Liver (tissue), 9 donors: Measurements from ENCODE around the gene NLGN1. TPM values are rescaled to one million over a fixed set of nuclear protein-coding genes. Genes with fewer than 3 reads are reported as not detected.

Source experiments
- DNase-seq: peaks from one replicate; pipeline ENCODE4 v3.0.0-alpha.2; 2017; ENCODE audit warnings: low spot score
- H3K27ac ChIP-seq, 2 donors: one replicate each; pipeline ENCODE4 v1.7.0; 2013; ENCODE audit warnings: inconsistent platforms in 2 of 2, low read length in 2 of 2, control low read depth in 1 of 2, low read depth in 1 of 2, mild to moderate bottlenecking in 1 of 2
- H3K27me3 ChIP-seq, 4 donors: one replicate each; pipeline versions ENCODE4 v1.6.1 to v1.7.0; 2013; ENCODE audit warnings: low read length in 3 of 4, inconsistent platforms in 1 of 4, mild to moderate bottlenecking in 1 of 4, moderate library complexity in 1 of 4; ENCODE audit not compliant: control insufficient read depth in 4 of 4, insufficient read depth in 4 of 4
- H3K36me3 ChIP-seq, 4 donors: one replicate each; pipeline versions ENCODE4 v1.6.1 to v1.7.0; 2013; ENCODE audit warnings: low read length in 3 of 4, mild to moderate bottlenecking in 3 of 4, low read depth in 1 of 4, moderate library complexity in 1 of 4; ENCODE audit not compliant: control insufficient read depth in 4 of 4, insufficient read depth in 3 of 4
- H3K4me1 ChIP-seq, 4 donors: one replicate each; pipeline versions ENCODE4 v1.6.1 to v1.7.0; 2013; ENCODE audit warnings: low read length in 3 of 4, mild to moderate bottlenecking in 3 of 4, moderate library complexity in 1 of 4; ENCODE audit not compliant: control insufficient read depth in 4 of 4, insufficient read depth in 4 of 4
- H3K4me3 ChIP-seq, 3 donors: one replicate each; pipeline versions ENCODE4 v1.6.1 to v1.7.0; 2013; ENCODE audit warnings: low read length in 3 of 3, control low read depth in 1 of 3, low read depth in 1 of 3, mild to moderate bottlenecking in 1 of 3
- H3K9ac ChIP-seq, 2 donors: one replicate each; pipeline ENCODE4 v1.7.0; 2013; ENCODE audit warnings: low read length in 2 of 2, mild to moderate bottlenecking in 2 of 2, moderate library complexity in 2 of 2, control low read depth in 1 of 2, low read depth in 1 of 2
- H3K9me3 ChIP-seq, 4 donors: one replicate each; pipeline versions ENCODE4 v1.6.1 to v1.7.0; 2013; ENCODE audit warnings: low read length in 3 of 4; ENCODE audit not compliant: control insufficient read depth in 4 of 4
- ATF3 ChIP-seq: IDR thresholded peaks from 2 replicates; pipeline ENCODE4 v1.6.1; 2016; ENCODE audit warnings: antibody characterized with exemption
- CTCF ChIP-seq: fragments of 150-350 bp; IDR thresholded peaks from 2 replicates; pipeline ENCODE4 v1.5.1; 2017; ENCODE audit warnings: improper control_type of control experiment, low read depth, low read length; ENCODE audit not compliant: missing input control
- EGR1 ChIP-seq, 2 donors: IDR thresholded peaks; 2 replicates each; pipeline ENCODE4 v1.6.1; 2016 to 2018; ENCODE audit warnings: antibody characterized with exemption in 2 of 2, low read depth in 2 of 2
- FOXA1 ChIP-seq: IDR thresholded peaks from 2 replicates; pipeline ENCODE4 v1.6.1; 2016; ENCODE audit warnings: antibody characterized with exemption
- FOXA2 ChIP-seq: IDR thresholded peaks from 2 replicates; pipeline ENCODE4 v1.6.1; 2016; ENCODE audit warnings: antibody characterized with exemption
- GABPA ChIP-seq, 2 donors: IDR thresholded peaks in 1 of 2; conservative IDR thresholded peaks in 1 of 2; 2 replicates each; pipeline ENCODE4 v1.6.1; 2016; ENCODE audit warnings: antibody characterized with exemption in 2 of 2, mild to moderate bottlenecking in 1 of 2, moderate library complexity in 1 of 2
- HNF4A ChIP-seq, 2 donors: conservative IDR thresholded peaks; 2 replicates each; pipeline ENCODE4 v1.6.1; 2016; ENCODE audit warnings: antibody characterized with exemption in 2 of 2, mild to moderate bottlenecking in 2 of 2
- HNF4G ChIP-seq: IDR thresholded peaks from 2 replicates; pipeline ENCODE4 v1.6.1; 2016; ENCODE audit warnings: antibody characterized with exemption
- JUND ChIP-seq, 2 donors: IDR thresholded peaks; 2 replicates each; pipeline ENCODE4 v1.6.1; 2016; ENCODE audit warnings: antibody characterized with exemption in 2 of 2
- MAX ChIP-seq: IDR thresholded peaks from 2 replicates; pipeline ENCODE4 v1.6.1; 2016; ENCODE audit warnings: antibody characterized with exemption
- NR2F2 ChIP-seq: IDR thresholded peaks from 2 replicates; pipeline ENCODE4 v1.6.1; 2016; ENCODE audit warnings: antibody characterized with exemption
- RAD21 ChIP-seq, 2 donors: IDR thresholded peaks; 2 replicates each; pipeline ENCODE4 v1.6.1; 2016; ENCODE audit warnings: antibody characterized with exemption in 2 of 2, mild to moderate bottlenecking in 2 of 2
- REST ChIP-seq: IDR thresholded peaks from 2 replicates; pipeline ENCODE4 v1.6.1; 2016; ENCODE audit warnings: antibody characterized with exemption, mild to moderate bottlenecking
- RXRA ChIP-seq, 2 donors: IDR thresholded peaks; 2 replicates each; pipeline ENCODE4 v1.6.1; 2017 to 2018; ENCODE audit warnings: antibody characterized with exemption in 2 of 2, mild to moderate bottlenecking in 1 of 2
- SP1 ChIP-seq: IDR thresholded peaks from 2 replicates; pipeline ENCODE4 v1.6.1; 2018; ENCODE audit warnings: antibody characterized with exemption, mild to moderate bottlenecking
- TAF1 ChIP-seq: conservative IDR thresholded peaks from 2 replicates; pipeline ENCODE4 v1.6.1; 2016; ENCODE audit warnings: antibody characterized with exemption, mild to moderate bottlenecking
- YY1 ChIP-seq: IDR thresholded peaks from 2 replicates; pipeline ENCODE4 v1.6.1; 2016; ENCODE audit warnings: antibody characterized with exemption, mild to moderate bottlenecking
- ZBTB33 ChIP-seq: IDR thresholded peaks from 2 replicates; pipeline ENCODE4 v1.6.1; 2016; ENCODE audit warnings: antibody characterized with exemption
- WGBS: extraction: QIAGEN DNeasy Blood & Tissue Kit; methylation state at CpG from one replicate; pipeline ENCODE4 v1.1.7; 2013; 5-methylcytosine and 5-hydroxymethylcytosine counted together
- polyA plus RNA-seq, 2 donors: library from polyadenylated mRNA; stranded (reverse) in 1 of 2; unstranded in 1 of 2; fragments of 200-250 nt in 1 of 2; fragments of >200 nt in 1 of 2; fragmentation: Nextera tagmentation in 1 of 2; extraction: Ambion mirVana in 1 of 2; gene quantifications; one replicate each; pipeline versions ENCODE4 v1.2.1 to v1.2.3, GENCODE V29; 2013 to 2015
- total RNA-seq, 2 donors: library from RNA; depleted of rRNA; stranded (reverse); fragments of >200 nt; gene quantifications; one replicate each; pipeline ENCODE4 v1.2.3, GENCODE V29; 2014
- donor health status: healthy.
- donor health status: healthy.
- donor health status: healthy.
- donor health status: healthy.
- donor health status: healthy.

NLGN1 gene
- total and polyA plus RNA-seq, 4 donors = 0.02 to 0.67 (median 0.37) TPM; not detected in 1

GRCh38 chr3:174110761-174111160, 713.2 kb downstream of the NLGN1 start:
- DNase-seq = no peak
- Histone ChIP-seq H3K4me1 (no peaks in the 10 kb centered on the region), H3K9me3 (no peaks in the 10 kb centered on the region), H3K36me3 (no peaks in the 10 kb centered on the region), H3K4me3 (no peak overlapping the region), H3K27me3 (no peaks in the 10 kb centered on the region), H3K27ac (no peak overlapping the region), H3K9ac (no peak overlapping the region)
- TF ChIP-seq REST (no peak), ATF3 (no peak), MAX (no peak), FOXA1 (no peak), GABPA (IDR thresholded peaks at IDR 0.05 in 1 of 2, conservative IDR thresholded peaks at IDR 0.05 in 1 of 2) (no peak), FOXA2 (no peak), YY1 (no peak), RXRA (IDR thresholded peaks at IDR 0.05) (no peak), HNF4G (no peak), EGR1 (IDR thresholded peaks at IDR 0.05; ENCODE audit: low read depth in 2 of 2) (no peak), SP1 (no peak), ZBTB33 (no peak), JUND (IDR thresholded peaks at IDR 0.05) (no peak), RAD21 (IDR thresholded peaks at IDR 0.05) (no peak), HNF4A (conservative IDR thresholded peaks at IDR 0.05) (no peak), CTCF (no peak), NR2F2 (no peak), TAF1 (no peak)
- WGBS = 55% methylated on average over 3 of the region's 3 CpGs
